ENCODE measurements around the gene UBXN1. TPM values are rescaled to one million over a fixed set of nuclear protein-coding genes. Genes with fewer than 3 reads are reported as not detected.

UBXN1 gene
- polyA plus RNA-seq, 12 donors, result 110 to 172 (median 124) TPM; not detected in 1

DNA sequence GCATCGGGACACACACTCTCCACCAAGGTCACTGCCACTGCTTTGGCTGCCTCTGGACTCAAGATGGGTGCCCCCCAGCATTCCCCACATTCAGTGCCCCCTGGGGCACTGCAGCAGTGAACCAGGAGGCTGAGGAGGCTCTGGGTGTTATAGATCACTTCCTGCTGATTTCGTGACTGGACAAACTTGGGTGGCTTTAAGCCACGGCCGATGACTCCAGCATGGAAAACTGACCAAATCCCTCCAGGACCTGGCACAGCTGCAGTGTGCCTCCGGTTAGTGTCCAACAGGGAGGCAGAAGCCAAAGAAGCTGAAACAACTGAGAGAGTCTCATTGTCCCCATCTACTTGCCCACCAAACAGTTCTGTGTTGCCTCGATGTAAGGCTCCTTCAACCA, 31.3 kb downstream of the UBXN1 start:
- DNase-seq, result no peak

DNA sequence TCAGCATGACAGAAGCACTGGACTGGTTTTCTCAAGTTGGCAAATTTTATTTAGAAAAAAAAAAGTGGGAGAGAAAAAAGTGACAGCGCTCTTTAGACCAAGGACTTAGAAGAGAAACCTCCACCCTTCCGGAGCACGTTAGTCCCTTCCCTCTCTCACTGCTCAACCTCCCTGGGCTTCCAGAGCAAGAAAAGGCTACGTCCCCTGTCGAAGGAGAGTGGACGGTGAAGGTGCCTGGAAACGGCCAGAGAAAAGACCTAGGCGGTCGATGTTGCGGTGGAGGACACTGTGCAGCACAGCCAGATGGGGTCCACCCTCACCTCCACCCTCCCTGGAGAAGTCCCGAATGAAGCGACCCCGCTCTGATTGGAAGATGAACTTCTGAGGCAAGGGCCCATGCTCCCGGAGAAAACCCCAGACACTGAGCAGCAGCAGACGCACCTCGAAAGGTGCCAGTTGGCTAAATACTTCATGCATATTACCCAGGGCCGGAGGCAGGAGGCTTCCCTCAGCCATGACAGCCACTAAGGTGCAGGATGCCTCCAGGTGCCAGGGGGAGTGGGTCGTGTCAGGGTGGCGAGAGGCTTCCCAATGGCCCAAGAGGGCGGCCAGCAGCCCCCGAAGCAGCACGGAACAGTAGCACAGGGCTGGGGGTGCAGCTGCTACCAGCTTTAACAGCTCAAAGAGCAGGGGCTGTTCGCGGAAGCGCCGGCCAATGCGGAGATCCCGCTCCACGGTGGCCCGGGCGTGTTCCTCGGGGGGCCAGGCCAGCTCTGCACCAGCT, 31.9 kb downstream of the UBXN1 start:
- DNase-seq, result no peak

DNA sequence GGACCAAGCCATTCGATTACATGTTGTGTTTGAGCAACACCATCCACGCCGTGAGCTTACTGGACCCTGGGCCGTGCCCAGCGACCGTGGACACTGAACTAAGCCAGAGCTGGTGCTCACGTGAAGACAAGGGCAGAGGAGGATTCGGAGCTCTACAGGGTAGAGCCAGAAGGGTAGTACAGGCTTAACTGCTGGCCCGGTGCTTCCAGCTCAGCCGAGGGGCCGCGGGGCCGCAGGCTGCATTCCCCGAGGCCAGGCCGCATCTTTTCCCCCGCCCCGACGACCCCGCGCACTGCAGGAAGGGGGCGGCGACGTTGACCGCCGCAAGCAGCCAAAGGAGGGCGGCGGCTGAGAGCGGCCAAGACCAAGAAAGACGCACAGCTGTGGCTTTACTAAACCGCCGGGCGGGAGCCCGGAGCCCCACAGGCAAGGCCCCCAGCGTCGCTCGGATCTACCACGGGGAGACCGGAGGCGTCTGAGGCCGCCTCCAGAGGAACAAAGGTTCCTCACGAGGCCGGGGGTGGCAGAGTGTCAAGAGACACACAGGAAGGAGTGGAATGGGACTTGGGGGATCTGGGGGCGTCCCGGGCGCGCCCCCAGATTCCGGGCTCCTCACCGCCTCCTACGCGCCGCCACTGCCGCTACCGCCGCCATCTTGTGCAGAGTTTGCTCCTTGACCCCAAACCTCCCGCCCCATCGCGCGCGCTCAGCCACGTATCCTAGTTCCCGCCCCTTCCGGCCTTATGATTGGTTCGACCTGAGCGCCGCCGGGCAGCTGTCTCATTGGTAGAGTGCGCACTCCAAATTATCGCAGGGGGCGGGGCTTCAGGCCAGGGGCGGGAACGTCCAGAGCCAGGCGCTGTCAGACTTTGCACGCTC, 32.7 kb downstream of the UBXN1 start, which contains the start of gene GANAB:
GANAB (minus strand) TSS at position 668 of the 879 bp plus-strand sequence; CDS start at position 654, 14 bp downstream.
- DNase-seq, result peak; percentile 99

DNA sequence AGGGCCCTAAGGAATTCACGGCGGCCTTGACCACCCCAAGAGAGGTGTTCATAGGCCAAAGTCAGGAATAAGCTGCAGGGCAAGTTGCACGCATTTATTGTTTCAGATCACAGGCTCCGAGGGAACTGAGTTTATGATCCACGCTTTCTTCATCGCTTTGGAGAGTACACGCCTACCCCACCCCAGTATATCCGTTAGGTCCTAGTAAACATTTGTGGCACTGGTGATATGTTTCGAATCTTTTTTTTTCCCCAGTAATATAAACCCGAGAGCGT, 33.3 kb downstream of the UBXN1 start:
- no peak for DNase-seq

DNA sequence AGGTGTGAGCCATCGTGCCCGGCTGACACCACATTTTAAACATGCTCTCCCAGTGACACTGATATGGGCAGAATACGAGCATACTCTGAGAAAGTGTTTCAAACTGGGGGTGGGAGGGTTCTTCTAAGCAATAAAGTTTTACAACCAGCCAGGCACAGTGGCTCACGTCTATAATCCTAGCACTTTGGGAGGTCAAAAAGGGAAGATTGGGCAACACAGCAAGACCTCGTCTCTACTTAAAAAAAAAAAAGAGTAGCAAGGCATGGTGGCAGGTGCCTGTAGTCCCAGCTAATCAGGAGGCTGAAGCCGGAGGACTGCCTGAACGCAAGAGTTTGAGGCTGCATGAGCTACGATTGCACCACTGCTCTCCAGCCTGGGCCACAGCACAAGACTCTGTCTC, 34.7 kb downstream of the UBXN1 start:
- DNase-seq, result no peak

DNA sequence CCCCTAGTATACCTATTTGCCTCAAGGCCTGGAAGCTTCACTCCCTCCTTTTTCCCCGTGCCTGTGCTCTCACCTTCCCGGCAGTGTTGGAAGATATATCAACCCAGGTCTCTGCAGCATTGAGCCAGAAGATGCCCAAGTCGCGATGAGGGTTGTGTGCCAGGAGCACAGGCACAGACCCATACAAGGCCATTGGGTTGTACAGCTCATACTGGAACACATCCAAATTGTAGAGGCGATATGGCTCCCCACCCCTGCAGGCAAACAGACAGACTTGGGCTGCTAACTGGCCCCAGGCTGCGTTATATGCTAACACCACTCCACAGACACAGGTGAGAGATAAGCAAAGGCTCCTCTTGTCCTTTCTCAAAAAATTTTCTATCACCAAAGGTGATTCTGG, 46.4 kb downstream of the UBXN1 start:
- DNase-seq, result no peak

DNA sequence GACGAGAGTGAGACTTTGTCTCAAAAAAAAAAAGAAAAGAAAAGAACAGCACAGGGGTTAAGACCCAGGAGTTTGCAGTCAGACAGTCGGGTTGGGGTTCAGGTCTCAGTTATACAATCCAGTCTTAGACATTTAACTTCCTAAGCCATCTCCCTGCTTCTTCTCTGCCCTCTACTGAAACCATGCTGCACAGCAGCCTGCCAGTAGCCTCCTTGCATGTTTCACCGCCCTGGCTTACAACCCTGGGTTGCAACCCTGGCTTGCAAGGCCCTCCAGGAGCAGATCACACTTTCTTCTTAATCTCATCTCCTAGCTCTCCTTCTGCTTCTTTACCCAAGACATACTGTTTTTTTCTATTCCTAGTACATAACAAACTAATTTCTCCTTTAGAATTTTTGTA, 51.2 kb downstream of the UBXN1 start:
- no peak for DNase-seq

Other genes starting within 250 kb of the UBXN1 start
- 100 to 1,000 TPM; 101 to 395 (median 301) TPM for gene AHNAK, start 132.3 kb downstream of the UBXN1 start, polyA plus RNA-seq (ENCODE audit: insufficient read length in 12 of 12)
- 1,000 to 10,000 TPM in 11 of 12 donors, 100 to 1,000 TPM in 1; 357 to 3,515 (median 3,174) TPM for gene EEF1G, start 105.2 kb downstream of the UBXN1 start, polyA plus RNA-seq (ENCODE audit: insufficient read length in 12 of 12)
- 10 to 100 TPM in 10 of 12 donors, 1 to 10 TPM in 1, not detected in 1; 7.8 to 17.4 (median 14.4) TPM for gene TUT1, start 87.5 kb downstream of the UBXN1 start, polyA plus RNA-seq (ENCODE audit: insufficient read length in 12 of 12)
- 100 to 1,000 TPM in 1 of 12 donors, 10 to 100 TPM in 11; 29.1 to 168 (median 45.1) TPM for gene MTA2, start 77.2 kb downstream of the UBXN1 start, polyA plus RNA-seq (ENCODE audit: insufficient read length in 12 of 12)
- gene EML3, start 66.3 kb downstream of the UBXN1 start, polyA plus RNA-seq (ENCODE audit: insufficient read length in 12 of 12), result 10 to 100 TPM in 11 of 12 donors, not detected in 1; 12.1 to 35.5 (median 16.2) TPM
- 1 to 10 TPM in 9 of 12 donors, under 1 TPM in 1, not detected in 2; 0.87 to 3.2 (median 1.6) TPM for gene ROM1, start 65.8 kb downstream of the UBXN1 start, polyA plus RNA-seq (ENCODE audit: insufficient read length in 12 of 12)
- gene B3GAT3, start 57.1 kb downstream of the UBXN1 start, polyA plus RNA-seq (ENCODE audit: insufficient read length in 12 of 12), result 10 to 100 TPM in 11 of 12 donors, not detected in 1; 13.2 to 40.2 (median 15.7) TPM
- gene GANAB, start 32.5 kb downstream of the UBXN1 start, polyA plus RNA-seq (ENCODE audit: insufficient read length in 12 of 12), result 100 to 1,000 TPM; 131 to 283 (median 176) TPM
- gene INTS5, start 25.8 kb downstream of the UBXN1 start, polyA plus RNA-seq (ENCODE audit: insufficient read length in 12 of 12), result 10 to 100 TPM in 7 of 12 donors, 1 to 10 TPM in 4, not detected in 1; 8.0 to 13.0 (median 10.7) TPM
- gene C11orf98, start 13.9 kb downstream of the UBXN1 start, polyA plus RNA-seq (ENCODE audit: insufficient read length in 12 of 12), result 10 to 100 TPM in 11 of 12 donors, not detected in 1; 27.4 to 66.5 (median 34.9) TPM
- gene CSKMT, start 13.8 kb downstream of the UBXN1 start, polyA plus RNA-seq (ENCODE audit: insufficient read length in 12 of 12), result 1 to 10 TPM in 10 of 12 donors, not detected in 2; 2.3 to 3.6 (median 2.8) TPM
- gene UQCC3, start 7.4 kb downstream of the UBXN1 start, polyA plus RNA-seq (ENCODE audit: insufficient read length in 12 of 12), result 1 to 10 TPM in 10 of 12 donors, not detected in 2; 4.2 to 6.5 (median 4.7) TPM
- 1 to 10 TPM in 11 of 12 donors, not detected in 1; 3.3 to 9.5 (median 6.4) TPM for gene LBHD1, start 6.8 kb downstream of the UBXN1 start, polyA plus RNA-seq (ENCODE audit: insufficient read length in 12 of 12)
- gene LRRN4CL, start 10.5 kb upstream of the UBXN1 start, polyA plus RNA-seq (ENCODE audit: insufficient read length in 12 of 12), result 10 to 100 TPM in 11 of 12 donors, not detected in 1; 13.6 to 31.1 (median 17.5) TPM
- 10 to 100 TPM in 11 of 12 donors, not detected in 1; 16.3 to 71.7 (median 23.7) TPM for gene BSCL2, start 28.4 kb upstream of the UBXN1 start, polyA plus RNA-seq (ENCODE audit: insufficient read length in 12 of 12)
- gene GNG3, start 28.6 kb upstream of the UBXN1 start, polyA plus RNA-seq (ENCODE audit: insufficient read length in 12 of 12), result 1 to 10 TPM in 1 of 12 donors, under 1 TPM in 8, not detected in 3; 0.34 to 1.2 (median 0.70) TPM
- gene HNRNPUL2, start 48.4 kb upstream of the UBXN1 start, polyA plus RNA-seq (ENCODE audit: insufficient read length in 12 of 12), result 10 to 100 TPM in 11 of 12 donors, not detected in 1; 40.6 to 57.1 (median 49.4) TPM
- gene TTC9C, start 49.4 kb upstream of the UBXN1 start, polyA plus RNA-seq (ENCODE audit: insufficient read length in 12 of 12), result 10 to 100 TPM in 11 of 12 donors, not detected in 1; 26.5 to 59.9 (median 30.2) TPM
- gene ZBTB3, start 75.1 kb upstream of the UBXN1 start, polyA plus RNA-seq (ENCODE audit: insufficient read length in 12 of 12), result 1 to 10 TPM in 10 of 12 donors, not detected in 2; 3.1 to 5.1 (median 4.2) TPM
- gene POLR2G, start 82.5 kb upstream of the UBXN1 start, polyA plus RNA-seq (ENCODE audit: insufficient read length in 12 of 12), result 100 to 1,000 TPM in 2 of 12 donors, 10 to 100 TPM in 9, not detected in 1; 60.7 to 102 (median 88.3) TPM
- 10 to 100 TPM in 11 of 12 donors, not detected in 1; 11.8 to 67.7 (median 14.6) TPM for gene TAF6L, start 92.3 kb upstream of the UBXN1 start, polyA plus RNA-seq (ENCODE audit: insufficient read length in 12 of 12)
- 10 to 100 TPM in 11 of 12 donors, not detected in 1; 25.7 to 41.4 (median 28.8) TPM for gene TMEM179B, start 108.3 kb upstream of the UBXN1 start, polyA plus RNA-seq (ENCODE audit: insufficient read length in 12 of 12)
- 10 to 100 TPM in 10 of 12 donors, not detected in 2; 11.9 to 16.9 (median 15.1) TPM for gene TMEM223, start 112.9 kb upstream of the UBXN1 start, polyA plus RNA-seq (ENCODE audit: insufficient read length in 12 of 12)
- 100 to 1,000 TPM in 1 of 12 donors, 10 to 100 TPM in 10, not detected in 1; 55.0 to 132 (median 69.9) TPM for gene NXF1, start 126.4 kb upstream of the UBXN1 start, polyA plus RNA-seq (ENCODE audit: insufficient read length in 12 of 12)
- gene STX5, start 153.0 kb upstream of the UBXN1 start, polyA plus RNA-seq (ENCODE audit: insufficient read length in 12 of 12), result 10 to 100 TPM in 11 of 12 donors, not detected in 1; 29.8 to 50.9 (median 34.3) TPM
- under 1 TPM in 2 of 12 donors, not detected in 10; 0.42 to 0.80 TPM for gene TEX54, start 153.8 kb upstream of the UBXN1 start, polyA plus RNA-seq (ENCODE audit: insufficient read length in 12 of 12)
- gene WDR74, start 160.5 kb upstream of the UBXN1 start, polyA plus RNA-seq (ENCODE audit: insufficient read length in 12 of 12), result 10 to 100 TPM in 11 of 12 donors, not detected in 1; 19.1 to 36.6 (median 30.7) TPM
- gene SLC3A2, start 201.8 kb upstream of the UBXN1 start, polyA plus RNA-seq (ENCODE audit: insufficient read length in 12 of 12), result 100 to 1,000 TPM in 1 of 12 donors, 10 to 100 TPM in 10, not detected in 1; 32.8 to 132 (median 44.9) TPM
- gene CHRM1, start 242.3 kb upstream of the UBXN1 start, polyA plus RNA-seq (ENCODE audit: insufficient read length in 12 of 12), result 1 to 10 TPM in 1 of 12 donors, under 1 TPM in 2, not detected in 9; 0.08 to 1.1 (median 0.48) TPM

All from muscle of arm (tissue), 12 donors.